ENCODE results near the gene LMAN2L.

Gene LMAN2L, protein sequence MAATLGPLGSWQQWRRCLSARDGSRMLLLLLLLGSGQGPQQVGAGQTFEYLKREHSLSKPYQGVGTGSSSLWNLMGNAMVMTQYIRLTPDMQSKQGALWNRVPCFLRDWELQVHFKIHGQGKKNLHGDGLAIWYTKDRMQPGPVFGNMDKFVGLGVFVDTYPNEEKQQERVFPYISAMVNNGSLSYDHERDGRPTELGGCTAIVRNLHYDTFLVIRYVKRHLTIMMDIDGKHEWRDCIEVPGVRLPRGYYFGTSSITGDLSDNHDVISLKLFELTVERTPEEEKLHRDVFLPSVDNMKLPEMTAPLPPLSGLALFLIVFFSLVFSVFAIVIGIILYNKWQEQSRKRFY

DNA sequence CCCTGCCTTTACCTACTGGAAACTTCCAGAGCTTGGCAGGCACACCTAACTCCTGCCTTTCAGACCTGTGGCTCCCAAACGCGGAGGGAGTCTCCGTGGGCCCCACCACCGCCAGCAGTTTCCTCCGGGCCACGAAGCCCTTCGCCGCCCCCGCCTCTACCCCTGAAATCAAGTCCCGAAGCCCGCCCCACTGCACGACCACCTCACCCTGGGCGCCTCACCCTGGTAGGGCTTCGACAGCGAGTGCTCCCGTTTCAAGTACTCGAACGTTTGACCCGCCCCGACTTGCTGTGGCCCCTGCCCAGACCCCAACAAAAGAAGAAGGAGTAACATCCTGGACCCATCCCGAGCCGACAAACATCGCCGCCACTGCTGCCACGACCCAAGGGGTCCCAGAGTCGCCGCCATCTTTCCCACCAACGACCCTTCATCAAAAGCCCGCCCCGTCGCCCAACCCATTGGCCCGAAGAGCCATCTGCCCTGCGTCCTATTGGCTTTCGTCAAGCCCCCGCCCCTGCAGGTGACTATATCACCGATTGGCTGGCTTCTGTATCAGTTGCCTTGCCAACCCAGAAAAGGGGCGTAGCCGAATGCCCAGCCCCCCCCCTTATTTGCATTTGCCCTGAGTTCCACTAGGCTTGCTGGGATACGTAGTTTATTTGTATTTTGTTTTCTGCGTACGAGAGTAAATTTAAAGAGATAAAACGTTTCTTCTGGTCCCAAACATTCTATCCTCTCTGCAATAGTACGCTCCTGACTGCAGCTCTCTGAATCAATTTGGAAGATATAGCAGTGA lies at the start of gene LMAN2L:
TSS of gene LMAN2L (minus strand) at position 432 of the 796 bp plus-strand sequence. CDS start at position 408, 24 bp downstream.
- DNase-seq: peak; percentile 77

DNA sequence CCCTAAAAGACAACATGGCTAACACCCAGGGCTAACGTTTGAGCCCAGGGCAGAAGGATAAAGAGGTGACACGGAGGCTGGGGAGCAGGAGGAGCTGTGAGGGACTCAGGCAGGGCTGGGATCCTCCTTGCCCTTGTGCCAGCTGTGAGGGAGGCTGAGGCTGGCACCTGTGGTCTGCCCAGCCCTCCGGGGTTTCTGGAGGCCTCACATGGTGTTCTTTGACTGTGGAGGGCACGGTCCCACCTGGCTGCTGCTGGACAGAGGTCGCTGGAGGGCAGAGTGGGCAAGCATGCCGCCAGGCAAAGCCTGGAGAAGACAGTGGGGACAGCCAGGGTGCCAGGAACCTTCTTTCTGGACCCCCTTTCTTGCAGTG lies 49.4 kb upstream of the LMAN2L start:
- no peak for DNase-seq

- DNase-seq: no peak
Observed at GRCh38 chr2:96788442-96789244, 48.8 kb upstream of the LMAN2L start.

- no peak for DNase-seq
Observed at GRCh38 chr2:96787411-96787810, 47.5 kb upstream of the LMAN2L start.

DNA sequence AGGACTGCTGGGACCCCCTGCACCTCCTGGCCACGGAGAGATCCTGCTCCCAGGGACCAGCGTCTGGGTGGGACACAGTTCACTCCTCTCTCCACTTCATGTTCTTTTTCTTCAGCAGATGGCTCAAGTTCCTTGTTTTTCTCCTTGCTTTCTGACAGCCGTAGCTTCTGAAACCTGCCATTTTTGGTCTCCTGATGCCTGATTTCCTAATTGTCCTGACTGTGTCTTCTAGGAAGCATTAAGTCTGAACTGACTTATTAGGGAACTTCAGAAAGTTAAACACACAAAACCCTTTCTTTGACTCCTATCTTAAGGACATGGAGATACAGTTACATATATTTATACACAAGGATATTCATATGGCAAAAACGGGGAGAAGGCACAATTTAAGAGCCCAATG lies 43.5 kb upstream of the LMAN2L start:
- DNase-seq: no peak

DNA sequence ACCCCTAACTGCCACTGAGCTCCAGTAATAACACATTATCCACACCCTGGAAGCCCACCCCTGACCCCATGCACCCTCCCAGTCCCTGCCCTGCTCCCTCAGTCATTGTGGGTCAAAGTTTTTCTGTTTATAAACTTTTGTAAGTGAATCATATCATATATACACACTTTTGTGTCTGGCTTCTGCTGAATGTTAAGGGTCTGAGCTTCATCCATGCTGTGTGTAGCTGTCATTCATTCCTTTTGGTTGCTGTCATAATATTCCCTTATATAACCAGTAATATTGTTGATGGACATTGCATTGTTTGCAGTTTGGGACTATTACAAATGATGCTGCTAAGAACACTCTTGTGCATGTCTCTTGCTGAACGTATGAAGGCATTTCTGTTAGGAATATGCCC lies 35.3 kb upstream of the LMAN2L start:
- no peak for DNase-seq

DNA sequence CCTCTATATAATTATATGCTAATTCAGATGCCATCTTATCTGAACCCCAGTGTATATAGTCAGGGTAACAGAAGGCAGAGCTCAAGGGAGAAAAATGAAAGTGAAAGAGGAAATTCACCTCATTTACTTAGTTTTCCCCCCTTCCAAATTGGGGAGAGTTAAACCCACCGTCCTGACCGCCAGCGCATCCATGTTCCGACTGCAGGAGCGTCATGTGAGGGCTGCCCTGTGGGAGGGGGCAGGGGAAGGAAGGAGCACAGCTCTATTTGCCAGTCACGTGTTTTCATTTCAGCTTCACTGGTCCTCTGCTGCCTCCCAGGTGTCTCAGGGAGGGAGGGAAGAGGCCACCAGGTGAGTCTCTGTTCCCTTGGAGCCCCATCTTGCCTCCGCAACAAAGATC lies 34.1 kb upstream of the LMAN2L start:
- DNase-seq: no peak

GRCh38 chr2:96772903-96773671 lies 33.2 kb upstream of the LMAN2L start:
- DNase-seq: no peak

DNA sequence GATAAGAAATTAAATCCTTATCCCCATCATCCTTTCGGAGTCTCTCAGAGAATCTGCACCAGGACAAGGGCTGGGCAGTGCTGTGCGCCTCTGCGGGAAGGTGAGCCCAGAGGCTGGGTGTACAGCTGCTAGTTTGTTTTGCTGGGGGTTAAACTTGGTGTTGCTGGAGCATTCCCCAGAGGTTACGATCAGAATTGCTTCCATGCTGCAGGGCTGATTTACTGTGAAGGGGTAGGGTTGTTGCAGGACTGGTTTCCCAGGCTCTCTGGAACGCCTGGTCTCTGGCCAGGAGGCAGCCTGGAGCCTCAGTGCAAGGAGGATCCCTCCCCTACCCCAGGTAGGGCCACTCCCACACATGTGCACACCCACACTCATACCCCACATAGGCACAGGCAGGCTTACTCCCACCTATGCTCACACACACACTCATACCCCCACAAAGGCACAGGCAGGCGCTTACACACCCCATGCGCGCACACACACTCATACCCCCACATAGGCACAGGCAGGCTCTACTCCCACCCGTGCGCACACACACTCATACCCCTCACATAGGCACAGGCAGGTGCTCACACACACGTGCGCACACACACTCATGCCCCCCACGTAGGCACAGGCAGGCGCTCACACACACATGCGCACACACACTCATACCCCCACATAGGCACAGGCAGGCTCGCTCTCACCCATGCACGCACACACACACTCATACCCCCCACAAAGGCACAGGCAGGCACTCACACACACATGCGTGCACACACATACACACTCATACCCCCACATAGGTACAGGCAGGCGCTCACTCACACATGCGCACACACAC lies 32.1 kb upstream of the LMAN2L start:
- no peak for DNase-seq

- DNase-seq: no peak
Observed at GRCh38 chr2:96770442-96771202, 30.8 kb upstream of the LMAN2L start.

DNA sequence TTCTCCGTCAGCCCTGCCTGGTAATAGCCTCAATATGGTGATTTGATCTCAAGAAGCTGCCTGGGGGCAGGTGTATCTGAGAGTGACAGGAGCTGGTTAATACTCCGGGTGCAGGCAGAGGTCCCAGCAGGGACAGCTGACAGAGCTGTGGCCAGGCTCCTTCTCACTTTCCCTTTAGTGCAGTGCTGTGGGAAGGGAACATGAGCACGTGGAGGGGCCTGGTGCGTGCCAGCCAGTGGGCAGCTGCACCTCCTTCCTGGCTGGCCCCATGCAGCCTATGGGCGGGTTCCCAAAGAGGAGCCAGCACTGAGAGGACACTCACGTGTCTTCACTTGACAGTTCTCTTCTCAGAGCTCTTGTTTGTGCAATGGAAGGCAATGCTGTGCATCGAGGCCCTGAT lies 29.9 kb upstream of the LMAN2L start:
- no peak for DNase-seq

- no peak for DNase-seq
Observed at GRCh38 chr2:96768083-96768561, 28.3 kb upstream of the LMAN2L start.

DNA sequence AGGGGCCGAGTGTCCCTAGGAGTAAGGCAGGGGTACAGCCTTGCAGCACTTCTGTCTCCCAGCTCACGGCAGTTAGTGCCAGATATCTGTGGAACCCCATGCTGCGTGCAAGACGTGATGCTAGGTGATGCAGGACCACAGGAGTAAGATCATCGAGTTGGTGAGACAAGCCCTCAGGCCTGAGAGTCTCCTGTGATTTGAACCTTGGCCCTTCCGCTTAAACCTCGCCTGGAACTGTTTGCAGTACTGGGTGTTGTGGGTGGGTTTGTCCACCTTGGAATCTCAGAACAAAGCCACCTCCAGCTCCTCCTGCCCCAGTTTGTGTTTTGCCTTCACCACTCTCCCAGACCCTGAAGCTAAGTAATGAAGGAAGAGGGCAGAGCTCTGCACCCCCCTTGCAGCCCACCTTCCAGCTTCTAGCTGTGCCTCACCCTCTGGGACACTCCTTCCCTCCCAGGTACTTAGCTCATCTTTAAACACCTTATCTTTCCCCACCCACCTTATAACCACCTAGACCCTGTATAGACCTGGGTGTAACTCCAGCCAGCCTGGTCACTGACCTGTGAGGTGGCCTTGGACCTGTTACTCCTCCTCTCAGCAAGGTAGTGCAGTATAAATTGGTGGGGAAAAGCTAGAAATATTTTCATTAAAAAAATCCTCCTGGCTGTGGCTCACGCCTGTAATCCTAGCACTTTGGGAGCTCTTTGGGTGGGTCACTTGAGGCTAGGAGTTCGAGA lies 27.4 kb upstream of the LMAN2L start:
- DNase-seq: no peak

- DNase-seq: no peak
Observed at GRCh38 chr2:96764253-96764637, 24.4 kb upstream of the LMAN2L start.

GRCh38 chr2:96763511-96764252 lies 23.8 kb upstream of the LMAN2L start:
- DNase-seq: no peak

DNA sequence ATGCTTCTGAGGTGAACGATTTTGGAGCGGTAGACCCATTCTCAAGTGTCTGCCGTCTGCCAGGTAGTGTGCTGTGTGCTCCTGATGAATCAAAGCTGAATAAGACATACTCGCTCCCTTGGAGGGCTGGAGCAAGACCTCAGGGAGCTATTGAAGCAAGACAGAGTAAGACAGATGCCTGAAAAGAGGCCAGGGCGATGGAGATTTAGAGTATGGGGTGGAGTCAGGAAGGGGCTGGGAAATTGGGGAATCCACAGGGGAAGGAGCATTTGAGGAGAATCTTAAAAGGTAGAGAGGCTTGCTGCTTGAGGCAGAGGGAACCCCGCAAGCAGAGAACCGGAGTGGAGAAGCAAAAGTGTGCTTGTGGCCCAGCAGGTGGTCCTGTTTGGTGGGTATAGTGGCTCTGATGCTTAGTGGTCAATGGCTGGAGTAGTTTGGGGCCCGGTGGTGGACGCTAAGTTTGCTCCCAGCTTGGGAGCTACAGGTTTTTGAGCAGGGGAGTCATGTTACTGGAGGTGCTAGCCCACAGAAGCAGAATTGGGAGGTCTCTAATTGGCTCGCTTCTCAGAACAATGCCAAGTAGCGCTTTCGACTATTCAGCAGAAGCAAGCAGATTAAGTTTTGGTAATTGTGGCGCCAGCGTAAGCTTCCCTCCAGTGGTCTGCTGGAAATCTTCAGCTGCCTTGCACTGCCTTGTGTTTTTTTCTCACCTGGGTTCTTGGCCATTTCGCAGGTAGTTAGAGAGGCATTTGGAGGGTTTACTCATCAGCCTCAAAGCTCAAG lies 22.9 kb upstream of the LMAN2L start:
- DNase-seq: no peak

- DNase-seq: no peak
Observed at GRCh38 chr2:96760986-96761832, 21.3 kb upstream of the LMAN2L start.
